GM15510 (cell line): ENCODE data around the gene BZW1.

ENCODE experiments used
- POLR2A ChIP-seq: IDR thresholded peaks from 3 replicates; pipeline ENCODE4 v1.6.1; 2011; ENCODE audit warnings: borderline replicate concordance; ENCODE audit not compliant: insufficient read length; ENCODE audit errors: extremely low read depth

BZW1 gene

DNA sequence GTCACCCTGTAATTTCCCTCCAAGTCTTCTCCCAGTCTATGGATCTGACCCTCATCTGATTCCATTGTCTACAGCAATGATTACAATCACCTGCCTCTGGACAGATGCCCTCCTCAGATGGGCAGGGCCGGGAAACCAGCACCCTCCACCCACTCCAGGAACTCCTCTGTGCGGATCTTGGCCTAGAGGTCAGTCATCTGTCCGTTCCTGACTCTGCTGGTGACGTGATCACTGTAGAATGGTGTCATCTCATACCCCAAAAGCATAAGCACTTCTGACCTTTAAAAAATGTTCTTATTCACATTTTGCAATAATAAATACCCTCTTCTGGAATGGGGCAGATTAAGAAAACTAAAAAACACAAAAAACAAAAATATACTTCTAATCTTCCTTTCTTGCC lies 29.5 kb upstream of the BZW1 start:
- TF ChIP-seq POLR2A: no peak

DNA sequence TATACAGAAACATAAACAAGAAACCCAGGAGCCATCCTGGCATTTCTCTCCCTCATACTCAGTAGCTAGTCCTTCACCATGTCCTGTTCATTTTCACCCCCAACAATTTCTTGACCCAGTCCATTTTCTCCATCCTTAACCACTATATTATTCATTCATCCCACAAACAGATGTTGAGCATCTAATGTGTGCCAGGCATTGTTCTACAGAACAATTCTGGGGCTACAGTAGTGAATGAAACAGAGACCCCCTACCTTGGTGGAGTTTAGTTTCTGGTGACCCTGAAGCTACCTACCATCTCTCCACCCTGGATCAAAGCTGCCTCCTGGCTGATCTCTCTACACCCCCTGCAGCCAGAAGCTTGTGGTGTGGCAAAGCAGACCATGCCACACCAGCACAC lies 27.5 kb upstream of the BZW1 start:
- no peak for TF ChIP-seq POLR2A

DNA sequence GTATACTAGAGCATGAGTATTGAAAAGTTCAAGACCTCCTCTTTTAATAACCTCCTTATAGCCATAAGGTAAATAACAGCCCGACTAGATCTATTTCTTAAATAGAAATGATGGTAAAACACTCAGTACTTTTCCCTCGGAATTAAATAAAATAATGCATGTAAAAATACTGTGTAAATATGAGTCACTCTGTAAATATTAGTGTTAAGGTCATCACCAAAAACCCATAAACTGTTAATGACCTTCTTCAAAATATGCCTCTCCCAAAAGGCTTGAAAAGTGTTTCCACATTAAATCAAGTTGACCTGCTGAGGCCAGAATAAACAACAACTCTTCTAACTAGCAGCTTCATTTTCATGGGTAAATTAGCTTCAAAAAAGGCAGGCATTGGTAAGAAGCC lies 25.3 kb upstream of the BZW1 start:
- no peak for TF ChIP-seq POLR2A

DNA sequence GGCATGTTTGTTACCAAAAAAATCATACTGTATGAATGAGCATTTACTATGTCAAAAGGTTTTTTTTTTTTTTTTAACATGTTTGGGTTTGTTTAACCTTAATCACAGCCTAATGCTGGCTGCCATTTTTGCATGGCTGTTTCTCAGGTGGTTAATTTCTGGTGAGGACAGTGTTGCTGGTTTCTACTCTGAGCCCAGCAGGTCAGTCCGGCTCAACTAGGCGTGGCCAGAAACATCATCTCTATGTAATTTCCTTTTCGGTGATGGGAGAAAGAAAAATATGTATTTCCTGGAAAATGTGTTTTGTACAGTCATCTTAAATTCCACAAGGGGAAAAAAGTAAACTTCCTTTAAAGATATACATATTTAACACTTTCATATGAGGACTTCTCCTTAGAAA lies 24.9 kb upstream of the BZW1 start:
- TF ChIP-seq POLR2A: no peak

DNA sequence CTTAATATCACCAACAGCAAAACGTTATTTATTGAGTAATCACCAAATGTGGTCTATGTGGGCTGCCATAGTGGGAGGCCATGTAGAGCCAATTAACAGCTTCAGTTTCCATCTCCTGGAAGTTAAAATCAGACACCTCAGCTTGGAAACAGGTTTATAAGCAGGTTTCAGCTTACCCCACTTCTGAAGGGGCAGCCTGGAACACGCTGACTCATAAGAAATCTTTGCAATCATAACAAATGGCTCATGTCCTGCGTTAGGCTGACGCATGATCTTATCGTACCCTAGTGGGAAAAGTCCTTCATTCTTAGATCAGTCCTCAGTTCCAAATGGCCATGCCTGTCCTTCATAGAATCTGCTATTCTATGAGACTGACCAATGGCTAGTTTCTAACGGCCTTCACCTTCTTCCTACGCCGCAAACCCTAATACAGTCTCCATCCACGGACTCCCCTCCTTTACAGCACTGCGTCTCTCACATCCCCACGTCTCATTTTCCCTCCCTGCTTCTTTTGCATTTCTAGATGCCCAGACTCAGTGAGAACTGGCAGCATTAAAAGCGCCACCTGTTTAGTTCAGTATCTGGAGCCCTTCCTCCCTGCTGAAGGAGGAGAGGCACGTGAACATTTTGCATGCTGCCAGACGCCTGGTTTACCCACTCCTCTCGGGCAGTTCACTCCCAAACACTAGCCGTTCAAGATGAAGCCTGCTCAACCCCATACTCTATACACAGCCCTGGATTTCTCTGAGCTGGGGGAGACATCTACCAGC lies 24.2 kb upstream of the BZW1 start:
- no peak for TF ChIP-seq POLR2A

GRCh38 chr2:200788121-200788718 lies 23.5 kb upstream of the BZW1 start:
- TF ChIP-seq POLR2A: no peak

GRCh38 chr2:200790185-200790584 lies 21.5 kb upstream of the BZW1 start:
- no peak for TF ChIP-seq POLR2A

DNA sequence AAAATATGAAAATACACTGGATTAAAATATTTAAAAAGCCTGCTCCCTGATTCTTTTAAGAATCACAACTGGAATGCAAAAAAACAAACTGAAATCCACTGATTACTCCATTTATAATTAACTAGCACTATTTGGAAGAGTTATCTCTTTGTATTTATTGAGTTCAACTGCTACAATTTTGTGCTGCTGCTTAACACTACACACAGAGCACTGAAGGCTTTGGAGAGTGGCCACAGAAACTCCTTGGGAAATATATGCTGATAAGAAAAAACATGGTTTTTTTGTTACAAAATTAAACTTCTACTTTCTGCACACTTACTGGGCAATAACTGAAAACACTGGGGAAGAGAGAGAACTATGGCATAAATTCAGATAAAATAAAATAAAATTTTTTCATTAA lies 19.8 kb upstream of the BZW1 start:
- no peak for TF ChIP-seq POLR2A

DNA sequence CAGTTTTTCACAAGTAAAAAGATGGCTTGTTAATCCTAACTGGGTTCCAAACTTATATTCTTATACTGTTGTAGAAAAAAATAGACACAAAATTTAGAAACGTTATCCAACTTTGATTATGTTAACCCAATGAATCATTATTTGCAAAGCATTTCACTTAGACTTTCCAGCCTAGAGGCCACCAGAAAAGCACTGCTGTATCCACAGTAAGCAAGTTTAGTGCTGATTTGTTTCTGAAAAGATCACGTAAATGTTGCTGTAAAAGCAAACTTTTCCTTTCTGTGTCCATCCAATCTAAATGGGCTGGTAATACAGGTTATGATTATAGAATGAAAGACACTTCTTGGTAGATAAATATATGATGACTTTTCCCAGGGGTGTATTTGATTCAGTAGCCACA lies 17.6 kb upstream of the BZW1 start:
- TF ChIP-seq POLR2A: no peak

GRCh38 chr2:200795028-200795440 lies 16.7 kb upstream of the BZW1 start:
- TF ChIP-seq POLR2A: no peak

DNA sequence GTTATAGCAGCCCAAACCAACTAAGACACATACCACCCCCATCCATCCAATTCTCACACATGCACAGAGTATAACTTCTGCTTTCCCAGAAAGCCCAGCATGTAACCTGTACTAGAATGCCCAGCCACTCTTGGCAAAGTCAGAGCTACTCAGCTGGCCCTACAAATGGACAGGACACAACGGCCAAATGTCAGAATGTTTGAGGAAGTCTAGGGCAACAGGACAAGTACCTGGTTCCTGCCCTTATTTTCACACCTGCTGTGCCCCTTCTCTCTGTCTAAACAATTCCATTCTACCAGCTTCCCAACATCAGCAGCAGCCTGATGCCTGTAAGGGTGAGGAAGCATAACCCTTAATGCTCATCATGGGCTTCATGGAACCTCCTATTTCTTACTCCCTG lies 15.1 kb upstream of the BZW1 start:
- TF ChIP-seq POLR2A: no peak

- no peak for TF ChIP-seq POLR2A
Observed at GRCh38 chr2:200797242-200797770, 14.4 kb upstream of the BZW1 start.

DNA sequence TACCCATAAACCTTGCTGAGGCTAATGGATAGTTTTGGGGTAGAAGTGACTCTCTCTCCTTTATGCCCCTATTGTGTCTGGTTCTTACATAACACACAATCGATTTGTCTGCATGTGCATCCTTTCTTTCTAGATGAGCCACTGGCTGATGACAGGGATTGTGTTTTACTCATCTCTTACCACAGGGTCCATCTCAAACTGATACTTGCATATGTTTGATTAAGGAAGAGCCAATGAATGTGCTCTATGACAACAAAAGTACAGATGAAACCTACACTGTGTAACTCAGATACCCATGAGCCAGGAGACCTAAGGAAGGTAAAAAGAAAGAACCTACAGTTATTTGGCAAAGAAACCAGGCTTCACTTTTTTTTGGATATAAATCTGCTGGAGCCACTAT lies 13.2 kb upstream of the BZW1 start:
- TF ChIP-seq POLR2A: no peak

DNA sequence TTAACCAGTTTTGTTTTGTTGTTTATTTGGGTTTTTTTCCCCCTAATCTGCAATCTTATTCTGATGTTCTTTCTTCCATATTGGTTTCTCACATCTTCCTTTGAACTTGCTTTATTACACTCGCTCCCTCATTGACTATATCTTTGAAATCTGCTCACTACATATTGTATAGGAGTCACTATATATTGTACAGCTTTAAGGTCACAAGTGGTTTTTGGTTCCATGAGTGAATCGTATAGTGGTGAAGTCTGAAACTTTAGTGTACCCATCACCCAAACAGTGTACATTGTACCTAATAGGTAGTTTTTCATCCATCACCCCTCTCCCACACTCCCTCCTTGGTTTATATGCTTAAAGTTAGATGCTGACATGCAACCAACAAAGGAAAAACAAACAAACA lies 11.3 kb upstream of the BZW1 start:
- no peak for TF ChIP-seq POLR2A

DNA sequence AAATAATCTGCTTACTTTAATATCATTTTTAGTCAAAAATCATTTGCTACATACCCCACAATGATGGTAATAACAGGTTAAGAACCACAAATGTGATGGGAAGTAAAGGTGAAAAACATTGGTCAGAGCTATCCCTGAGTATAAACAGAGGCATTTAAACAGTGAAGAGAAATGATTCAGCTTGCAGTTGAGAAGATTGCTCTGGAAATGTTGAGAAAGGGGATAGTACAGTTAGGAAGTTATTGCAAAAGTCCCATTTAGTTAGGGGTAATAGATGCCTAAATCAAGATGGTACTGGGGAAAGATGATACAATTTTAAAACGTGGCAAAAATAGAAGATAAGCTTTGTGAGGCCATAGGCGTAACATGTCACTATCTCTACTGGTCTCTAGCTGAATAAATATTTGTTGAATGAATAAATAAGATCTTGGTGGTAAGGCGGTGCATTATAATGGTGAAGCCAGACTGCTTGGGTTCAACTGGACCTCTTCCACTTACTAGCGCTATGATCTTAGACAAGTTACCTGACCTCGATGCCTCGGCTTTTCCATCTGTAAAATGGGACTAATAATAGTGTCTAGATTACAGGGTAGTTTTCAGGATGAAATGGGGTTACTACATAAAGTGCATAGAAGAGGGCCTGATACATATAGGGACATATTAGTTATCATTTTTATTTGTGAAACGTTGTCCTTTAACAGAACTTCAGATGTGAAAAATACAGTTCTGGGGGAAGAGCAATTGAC lies 2.0 kb upstream of the BZW1 start:
- no peak for TF ChIP-seq POLR2A
